ENCODE measurements around the gene VPS8. TPM values are rescaled to one million over a fixed set of nuclear protein-coding genes. Genes with fewer than 3 reads are reported as not detected.

The VPS8 gene
- total RNA-seq, 1 experiment from 2014 or later, result 72.3 TPM

- in situ Hi-C loops (cut with HindIII; ENCODE audit: low pct_unique_long_range_greater_than_20kb, low sequenced_read_pairs) (no loop called here), intact Hi-C loops (cut with micrococcal nuclease; ENCODE audit: unreplicated experiment) (no loop called here)
- BruUV-seq (replicated peaks), result no TSS peak
- H3K27ac ChIP-seq (ENCODE audit: low read length), result no peak overlapping the region
- ChIA-PET CTCF (interaction anchor here (1.2 to 2.5 kb wide), 2 partner anchors 27 to 244 kb away, joined by 3 to 10 read pairs; partner anchors contain the start of gene EPHB3), POLR2A (no interaction called here)
- no peak overlapping the region for H3K4me3 ChIP-seq (ENCODE audit: low read depth in 2 of 2, low read length in 2 of 2)
- H3K9me3 ChIP-seq (ENCODE audit: control insufficient read depth, insufficient read depth, low read depth, low read length), result no peaks in the 10 kb centered on the region
- H3K27me3 ChIP-seq (ENCODE audit: control insufficient read depth, insufficient read depth, low read length), result peaks cover 9% of the 10 kb centered on the region
- TF ChIP-seq TCF7L2 (IDR thresholded peaks at IDR 0.05; ENCODE audit: low read depth, low read length), result no peak
- no peak for TF ChIP-seq CTCF (IDR thresholded peaks at IDR 0.05)
- TF ChIP-seq REST (IDR thresholded peaks at IDR 0.05; ENCODE audit: insufficient read depth in 1 of 2, low read depth in 2 of 2, low read length in 1 of 2), result no peak
- no peak for TF ChIP-seq SIN3A (IDR thresholded peaks at IDR 0.05; ENCODE audit: borderline replicate concordance, insufficient read depth, low read depth, low read length)
- no peak for TF ChIP-seq POLR2AphosphoS5 (IDR thresholded peaks at IDR 0.05; ENCODE audit: low read depth, low read length)
- ATAC-seq (no peak), DNase-seq (ENCODE audit: low read depth, low spot score) (no peak)
- no peaks in the 10 kb centered on the region for H3K36me3 ChIP-seq (ENCODE audit: control insufficient read depth, insufficient read depth, low read length)
- H3K4me1 ChIP-seq (ENCODE audit: control insufficient read depth, insufficient read depth, low read length), result no peaks in the 10 kb centered on the region
Measured at GRCh38 chr3:184805351-184806038, 6.5 kb upstream of the VPS8 start.

GRCh38 chr3:184806567-184807271, 5.2 kb upstream of the VPS8 start:
- no peaks in the 10 kb centered on the region for H3K9me3 ChIP-seq (ENCODE audit: control insufficient read depth, insufficient read depth, low read depth, low read length)
- H3K36me3 ChIP-seq (ENCODE audit: control insufficient read depth, insufficient read depth, low read length), result no peaks in the 10 kb centered on the region
- intact Hi-C loops (cut with micrococcal nuclease; ENCODE audit: unreplicated experiment) (no loop called here), in situ Hi-C loops (cut with HindIII; ENCODE audit: low pct_unique_long_range_greater_than_20kb, low sequenced_read_pairs) (no loop called here)
- no TSS peak for BruUV-seq (replicated peaks)
- no peak for DNase-seq (ENCODE audit: low read depth, low spot score)
- H3K4me3 ChIP-seq (ENCODE audit: low read depth in 2 of 2, low read length in 2 of 2), result no peak overlapping the region
- CTCF ChIA-PET, result no interaction called here
- POLR2A ChIA-PET, result interaction anchor here (0.6 kb wide), 1 partner anchor 192 kb away, joined by 7 read pairs; no protein-coding TSS in a partner anchor
- no peak overlapping the region for H3K27ac ChIP-seq (ENCODE audit: low read length)
- no peak for TF ChIP-seq SIN3A (IDR thresholded peaks at IDR 0.05; ENCODE audit: borderline replicate concordance, insufficient read depth, low read depth, low read length)
- TF ChIP-seq CTCF (IDR thresholded peaks at IDR 0.05), result no peak
- TF ChIP-seq POLR2AphosphoS5 (IDR thresholded peaks at IDR 0.05; ENCODE audit: low read depth, low read length), result no peak
- no peak for TF ChIP-seq REST (IDR thresholded peaks at IDR 0.05; ENCODE audit: insufficient read depth in 1 of 2, low read depth in 2 of 2, low read length in 1 of 2)
- TF ChIP-seq TCF7L2 (IDR thresholded peaks at IDR 0.05; ENCODE audit: low read depth, low read length), result no peak
- peaks cover 5% of the 10 kb centered on the region; the same call in 1 of the 2 replicates for H3K4me1 ChIP-seq (ENCODE audit: control insufficient read depth, insufficient read depth, low read length)
- H3K27me3 ChIP-seq (ENCODE audit: control insufficient read depth, insufficient read depth, low read length), result peaks cover 6% of the 10 kb centered on the region
- no peak for ATAC-seq

Data from Panc1 (cell line).